Mucosa of descending colon (tissue), 3 donors: ENCODE results near the gene RAPGEF3. TPM values are rescaled to one million over a fixed set of nuclear protein-coding genes. Genes with fewer than 3 reads are reported as not detected.

ENCODE experiments used
- ATAC-seq: fragments of 200-7000 bp; cut with Tn5 transposase; one replicate; pipeline ENCODE4 v1.9.1; 2020; ENCODE audit warnings: mild to moderate bottlenecking, moderate library complexity
- DNase-seq, 3 donors: peaks; one replicate each; pipeline ENCODE4 v3.0.0-alpha.2; 2020
- H3K36me3 ChIP-seq: fragments of 200-600 bp; one replicate; pipeline ENCODE4 v1.8.0; 2021; ENCODE audit warnings: low read depth, mild to moderate bottlenecking
- H3K4me1 ChIP-seq: fragments of 200-600 bp; one replicate; pipeline ENCODE4 v1.8.0; 2021; ENCODE audit warnings: low read depth, mild to moderate bottlenecking
- H3K4me3 ChIP-seq: fragments of 200-600 bp; one replicate; pipeline ENCODE4 v1.8.0; 2021; ENCODE audit warnings: mild to moderate bottlenecking
- H3K9me3 ChIP-seq: fragments of 200-600 bp; one replicate; pipeline ENCODE4 v1.8.0; 2021; ENCODE audit warnings: mild to moderate bottlenecking
- CTCF ChIP-seq: fragments of 200-600 bp; IDR thresholded peaks from one replicate; pipeline ENCODE4 v1.8.0; 2022; ENCODE audit warnings: antibody characterized with exemption, mild to moderate bottlenecking
- intact Hi-C, 2 donors: fragments of 100-400 bp; cut with DNase I in 1 of 2; cut with micrococcal nuclease in 1 of 2; formaldehyde crosslinking; loops; one replicate each; pipeline versions ENCODE4 v1.11.0 to v1.11.1; 2022; cut with DNase I, micrococcal nuclease
- total RNA-seq, 3 donors: library from RNA; stranded (reverse); fragmentation: NEBNext Ultra II Directional in 2 of 3; extraction: Animal tissue kit (Norgen Biotek cat#: 25700) in 2 of 3; gene quantifications; one replicate each; pipeline versions ENCODE4 v1.2.1 to v1.2.4, GENCODE V29; 2021 to 2023
- donor health status: DM: no; HTN: no; CAD: no; lungs with moderate emphysema.
- donor health status: DM: no; HTN: no; CAD: no.
- donor health status: DM: no; HTN: yes; CAD: no.

The RAPGEF3 gene
- total RNA-seq, 3 donors from 2014 or later: 9.5 to 15.6 (median 11.4) TPM

GRCh38 chr12:47752121-47752520 lies 6.6 kb downstream of the RAPGEF3 start:
- intact Hi-C loops: no loop called here
- no peak for TF ChIP-seq CTCF
- no peak overlapping the region for H3K4me3 ChIP-seq
- H3K4me1 ChIP-seq: peaks cover 35% of the 10 kb centered on the region
- DNase-seq (no peak), ATAC-seq (no peak)
- H3K36me3 ChIP-seq: no peaks in the 10 kb centered on the region
- no peaks in the 10 kb centered on the region for H3K9me3 ChIP-seq

GRCh38 chr12:47751561-47751960 lies 7.1 kb downstream of the RAPGEF3 start:
- H3K9me3 ChIP-seq: no peaks in the 10 kb centered on the region
- H3K4me1 ChIP-seq: peaks cover 35% of the 10 kb centered on the region
- ATAC-seq (no peak), DNase-seq (peak in 2 of 3 donors; percentile 37 to 39)
- no peak for TF ChIP-seq CTCF
- no peak overlapping the region for H3K4me3 ChIP-seq
- intact Hi-C loops: no loop called here
- H3K36me3 ChIP-seq: no peaks in the 10 kb centered on the region

GRCh38 chr12:47750916-47751470 lies 7.7 kb downstream of the RAPGEF3 start:
- DNase-seq (peak in 2 of 3 donors; percentile 30 to 47), ATAC-seq (no peak)
- Histone ChIP-seq H3K4me1 (peaks cover 33% of the 10 kb centered on the region), H3K9me3 (no peaks in the 10 kb centered on the region), H3K4me3 (no peak overlapping the region), H3K36me3 (no peaks in the 10 kb centered on the region)
- no peak for TF ChIP-seq CTCF
- intact Hi-C loops: no loop called here

- Histone ChIP-seq H3K36me3 (no peaks in the 10 kb centered on the region), H3K4me1 (peaks cover 26% of the 10 kb centered on the region), H3K9me3 (no peaks in the 10 kb centered on the region), H3K4me3 (no peak overlapping the region)
- intact Hi-C loops: no loop called here
- DNase-seq (peak in 2 of 3 donors; percentile 25 to 53), ATAC-seq (no peak)
- no peak for TF ChIP-seq CTCF
Measured at GRCh38 chr12:47750229-47750798, 8.4 kb downstream of the RAPGEF3 start.

GRCh38 chr12:47748899-47749298 lies 9.8 kb downstream of the RAPGEF3 start:
- H3K4me3 ChIP-seq: no peak overlapping the region
- DNase-seq (no peak), ATAC-seq (no peak)
- peaks cover 14% of the 10 kb centered on the region for H3K4me1 ChIP-seq
- intact Hi-C loops: loop anchor here in 1 of 2 donors (10.0 kb wide), 1 partner anchor 86 kb away; no protein-coding TSS in a partner anchor
- no peak for TF ChIP-seq CTCF
- no peaks in the 10 kb centered on the region for H3K9me3 ChIP-seq
- no peaks in the 10 kb centered on the region for H3K36me3 ChIP-seq
